HG02885 (cell line): ENCODE measurements around the gene PRSS33.

ENCODE experiments used
- ATAC-seq: cut with Tn5 transposase; IDR thresholded peaks from one replicate; pipeline ENCODE4 v1.9.1; 2021; ENCODE audit warnings: mild to moderate bottlenecking; ENCODE audit not compliant: unreplicated experiment, poor library complexity

PRSS33 gene, protein sequence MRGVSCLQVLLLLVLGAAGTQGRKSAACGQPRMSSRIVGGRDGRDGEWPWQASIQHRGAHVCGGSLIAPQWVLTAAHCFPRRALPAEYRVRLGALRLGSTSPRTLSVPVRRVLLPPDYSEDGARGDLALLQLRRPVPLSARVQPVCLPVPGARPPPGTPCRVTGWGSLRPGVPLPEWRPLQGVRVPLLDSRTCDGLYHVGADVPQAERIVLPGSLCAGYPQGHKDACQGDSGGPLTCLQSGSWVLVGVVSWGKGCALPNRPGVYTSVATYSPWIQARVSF

DNA sequence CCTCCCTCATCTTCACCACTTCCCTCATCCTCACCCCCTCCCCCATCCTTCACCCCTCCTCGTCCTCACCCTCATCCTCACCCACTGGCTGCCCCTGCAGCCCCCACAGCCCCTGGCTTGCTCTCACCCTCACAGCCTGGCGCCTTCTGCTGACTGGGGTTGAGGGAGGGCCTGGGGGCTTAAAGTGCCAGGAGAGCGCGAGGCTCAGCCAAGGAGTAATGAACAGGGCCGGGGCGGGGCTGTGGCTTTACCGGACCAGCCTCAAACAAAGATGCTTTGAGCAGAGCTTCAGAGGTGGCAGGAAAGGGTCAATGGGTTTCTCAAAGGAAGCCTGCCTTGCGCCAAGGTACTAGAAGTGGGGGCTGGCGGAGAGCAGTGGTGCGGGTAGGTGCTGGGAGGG lies at the start of gene PRSS33:
PRSS33 (minus strand) TSS at position 155 of the 400 bp plus-strand sequence. CDS start 1,013 bp downstream, outside the sequence.
- no peak for ATAC-seq

DNA sequence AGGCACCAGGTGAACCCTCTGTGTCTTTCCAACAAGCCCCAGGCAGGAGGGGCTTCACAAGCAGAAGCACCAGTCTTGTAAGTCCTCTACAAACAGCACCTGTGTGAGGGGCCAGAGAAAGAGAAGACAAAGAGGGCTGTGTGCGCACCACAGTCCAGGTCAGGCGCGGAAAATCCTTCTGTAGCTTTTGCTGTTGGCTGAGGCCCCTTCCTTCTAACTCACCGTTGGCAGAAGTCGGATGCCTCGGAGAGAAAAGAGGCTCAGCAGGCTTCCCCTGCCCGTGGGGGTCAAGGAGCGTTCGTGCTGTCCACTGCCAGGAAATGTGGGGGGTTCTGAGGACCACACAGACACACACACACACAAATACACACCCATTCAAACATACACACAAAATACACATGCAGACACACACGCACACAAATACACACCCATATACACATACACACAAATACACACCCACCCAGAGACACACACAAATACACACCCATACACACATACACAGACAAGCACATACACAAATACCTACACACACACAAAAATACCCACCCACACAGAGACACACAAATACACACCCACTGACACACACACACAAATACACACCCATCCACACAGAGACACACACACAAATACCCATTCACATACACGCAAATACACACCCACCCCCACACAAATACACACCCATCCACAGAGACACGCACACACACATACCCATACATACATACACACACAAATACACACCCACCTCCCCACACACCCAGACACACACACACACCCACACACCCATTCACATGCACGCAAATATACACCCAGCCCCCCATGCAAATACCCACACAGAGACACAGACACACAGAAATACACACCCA lies 49.5 kb upstream of the PRSS33 start:
- no peak for ATAC-seq

DNA sequence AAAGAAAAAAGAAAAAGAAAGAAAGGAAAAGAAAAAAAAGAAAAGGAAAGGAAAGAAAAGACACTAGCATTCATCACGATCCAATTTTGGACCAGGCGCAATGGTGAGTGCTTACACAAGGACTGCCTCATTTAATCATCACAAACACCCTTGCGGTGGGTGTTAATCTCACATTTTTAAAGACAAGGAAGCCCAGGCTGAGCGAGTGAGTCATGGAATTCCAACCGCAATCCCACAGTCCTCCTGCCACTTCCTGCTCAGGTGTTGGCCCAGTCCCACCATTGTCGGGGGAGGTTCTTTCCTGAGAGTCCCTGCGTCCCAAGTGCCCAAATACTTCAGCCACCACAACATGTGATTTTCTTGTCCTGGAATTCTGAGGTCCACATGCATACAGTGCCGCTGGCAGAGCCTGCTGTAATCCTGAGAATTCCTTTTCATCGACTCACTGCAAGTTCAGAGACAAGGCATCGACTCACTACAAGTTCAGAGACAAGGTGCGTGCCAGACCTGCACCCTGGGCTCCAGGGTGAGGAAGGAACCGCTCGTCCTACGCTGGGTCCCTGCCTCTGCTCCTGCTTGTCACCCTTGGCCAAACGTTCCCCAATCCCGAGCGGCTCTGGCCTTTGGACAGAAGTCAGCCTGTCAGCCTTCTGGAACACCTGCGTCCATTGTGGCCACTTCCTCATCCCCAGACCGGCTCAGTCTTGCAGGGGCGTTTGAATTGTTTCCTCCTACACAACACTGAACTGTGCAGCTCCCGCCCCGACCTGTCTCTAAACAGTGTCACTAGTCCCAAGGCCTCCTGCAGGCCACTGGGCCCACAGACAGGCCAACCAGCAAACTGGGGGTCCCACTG lies 48.5 kb upstream of the PRSS33 start:
- no peak for ATAC-seq

DNA sequence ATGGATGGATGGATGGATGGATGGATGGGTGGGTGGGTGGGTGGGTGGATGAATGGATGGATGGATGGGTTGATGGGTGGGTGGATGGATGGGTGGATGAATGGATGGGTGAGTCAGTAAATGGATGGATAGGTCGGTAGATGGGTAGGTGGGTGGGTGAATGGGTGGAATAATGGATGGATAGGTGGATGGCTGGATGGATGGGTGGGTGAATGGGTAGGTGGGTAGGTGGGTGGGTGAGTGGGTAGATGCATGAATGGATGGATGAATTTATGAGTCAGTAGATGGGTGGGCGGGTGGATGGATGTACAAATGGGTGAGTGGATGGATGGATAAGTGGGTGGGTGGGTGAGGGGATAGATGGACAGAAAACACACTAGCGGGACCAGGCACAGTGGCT lies 47.6 kb upstream of the PRSS33 start:
- no peak for ATAC-seq

DNA sequence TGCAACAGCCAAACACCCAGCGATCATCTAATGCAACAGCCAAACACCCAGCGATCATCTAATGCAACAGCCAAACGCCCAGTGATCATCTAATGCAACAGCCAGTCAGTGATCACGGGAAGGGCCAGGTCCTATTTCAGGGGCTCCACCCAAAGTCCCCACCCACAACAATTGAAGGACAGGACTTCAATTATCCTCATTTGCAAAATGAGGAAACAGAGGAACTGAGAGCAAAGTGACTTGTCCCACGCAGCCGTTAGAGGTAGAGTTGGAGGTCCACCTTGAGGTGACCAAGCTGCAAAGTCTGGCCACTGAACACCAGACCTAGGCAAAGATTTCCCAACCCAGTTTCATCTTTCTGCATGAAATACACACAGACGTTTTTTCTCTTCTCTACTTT lies 46.4 kb upstream of the PRSS33 start:
- ATAC-seq, result no peak

DNA sequence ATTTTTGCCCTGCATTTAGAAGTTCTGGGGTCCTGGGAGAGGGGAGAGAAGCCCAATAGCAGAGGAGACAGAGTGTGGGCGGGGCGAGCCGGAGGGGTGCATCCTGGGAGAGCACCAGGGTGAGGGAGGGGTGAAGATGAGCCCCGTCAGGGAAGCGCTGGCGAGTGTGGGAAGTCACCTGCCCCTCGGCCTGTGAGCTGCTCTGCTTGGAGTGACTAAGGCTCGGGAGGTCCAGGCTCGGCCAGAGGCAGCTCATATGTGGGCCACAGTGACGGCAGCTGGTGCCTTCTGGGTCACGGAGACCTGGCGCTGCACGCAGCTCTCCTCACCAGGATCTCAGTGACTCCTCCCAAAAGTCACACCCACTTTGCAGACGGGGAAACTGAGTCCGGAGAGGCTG lies 43.8 kb upstream of the PRSS33 start:
- no peak for ATAC-seq

DNA sequence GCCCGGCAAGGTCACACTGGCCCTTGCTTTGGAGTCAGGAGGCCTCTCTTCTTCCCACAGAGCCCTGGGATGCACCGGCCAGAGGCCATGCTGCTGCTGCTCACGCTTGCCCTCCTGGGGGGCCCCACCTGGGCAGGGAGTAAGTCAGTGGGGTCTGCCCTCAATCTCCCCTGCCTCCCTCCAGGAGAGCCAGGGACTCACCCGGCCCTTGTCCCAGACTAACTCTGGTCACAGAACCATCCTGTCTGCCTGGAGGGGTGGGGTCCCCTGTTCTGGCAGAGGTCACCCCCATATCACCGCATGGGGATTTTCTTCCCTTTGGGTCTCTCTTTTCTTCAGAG lies 43.0 kb upstream of the PRSS33 start:
- ATAC-seq, result no peak

DNA sequence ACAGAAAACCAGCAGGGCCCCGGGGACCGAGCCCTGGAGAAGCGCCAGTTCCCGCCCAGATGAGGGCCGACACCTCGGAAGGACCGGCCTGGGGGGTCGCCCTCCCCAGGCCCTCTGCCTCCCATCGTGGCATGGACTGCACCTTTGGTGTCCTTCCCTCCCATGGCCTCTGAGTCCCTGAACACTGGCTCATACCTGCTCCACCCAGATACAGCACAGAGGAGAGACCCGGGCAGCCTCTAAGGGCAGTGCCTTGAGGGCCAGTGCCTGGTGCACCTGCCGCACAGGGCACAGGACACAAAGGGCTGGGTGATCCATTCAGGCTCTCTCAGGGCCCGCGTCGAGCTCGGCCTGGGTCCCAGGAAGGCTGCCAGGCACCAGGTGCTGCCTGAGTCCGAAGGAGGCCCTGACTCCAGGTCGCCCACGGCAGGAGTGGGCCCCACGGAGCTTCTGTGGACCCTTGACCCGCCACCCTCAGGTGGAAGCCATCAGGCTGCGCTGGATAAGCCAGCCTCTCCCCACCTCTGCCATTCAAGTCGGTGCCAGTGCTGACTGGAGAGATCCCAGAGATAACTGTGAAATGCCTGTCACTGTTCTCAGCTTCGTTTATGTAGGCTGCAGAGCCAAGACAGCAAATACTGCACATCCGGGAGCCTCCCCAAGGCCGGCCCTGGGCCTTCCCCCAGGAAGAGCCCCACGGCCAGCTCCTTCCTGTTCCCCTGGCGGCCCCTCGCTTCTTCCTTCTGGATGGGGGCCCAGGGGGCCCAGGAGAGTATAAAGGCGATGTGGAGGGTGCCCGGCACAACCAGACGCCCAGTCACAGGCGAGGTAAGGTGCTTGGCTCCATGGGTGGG lies 42.4 kb upstream of the PRSS33 start, which contains the start of gene ZG16B:
ZG16B (plus strand) TSS at position 803 of the 854 bp plus-strand sequence. CDS start 139 bp downstream, outside the sequence.
- ATAC-seq, result no peak

DNA sequence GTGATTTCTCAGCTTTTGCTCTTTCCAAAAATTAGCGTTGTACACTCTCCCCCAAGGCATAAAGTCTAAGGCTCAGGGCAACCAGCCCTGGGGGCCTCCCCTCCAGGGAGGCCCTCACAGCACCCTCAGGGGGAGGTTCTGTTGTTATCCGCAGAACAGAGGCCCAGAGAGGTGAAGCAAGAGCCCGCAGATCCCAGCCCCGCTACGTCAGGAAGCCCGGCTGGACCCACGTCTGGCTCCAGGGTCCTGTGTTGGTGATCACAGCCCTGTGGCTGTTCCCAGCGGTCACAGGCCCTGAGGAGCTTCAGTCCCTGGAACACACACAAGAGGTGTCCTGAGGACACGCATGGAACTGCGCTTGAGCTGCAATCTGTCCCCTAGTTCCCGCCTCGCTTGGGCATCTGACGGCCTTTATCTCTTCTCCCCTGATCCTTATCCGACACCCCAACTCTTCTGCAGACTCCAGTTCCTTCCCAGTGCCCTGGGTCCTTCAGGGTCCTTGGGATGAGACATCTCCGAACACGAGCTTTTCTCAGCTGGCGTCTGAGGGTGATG lies 41.6 kb upstream of the PRSS33 start:
- ATAC-seq, result no peak

DNA sequence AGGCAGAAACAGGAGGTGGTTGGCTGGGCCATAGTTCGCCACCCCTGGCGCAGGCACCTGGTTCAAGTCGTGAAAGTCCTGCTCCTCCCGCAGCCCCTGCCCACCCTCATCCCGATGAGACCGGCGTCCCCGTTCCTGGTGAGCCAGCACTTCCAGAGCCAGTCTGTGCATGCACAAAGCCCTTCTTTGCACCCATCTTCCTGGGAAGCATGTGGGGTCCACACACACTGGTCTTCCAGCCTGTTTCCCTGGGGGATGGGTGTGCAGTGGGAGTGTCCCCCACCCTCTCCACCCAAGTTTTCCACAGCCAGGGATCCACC lies 41.1 kb upstream of the PRSS33 start:
- ATAC-seq, result no peak

DNA sequence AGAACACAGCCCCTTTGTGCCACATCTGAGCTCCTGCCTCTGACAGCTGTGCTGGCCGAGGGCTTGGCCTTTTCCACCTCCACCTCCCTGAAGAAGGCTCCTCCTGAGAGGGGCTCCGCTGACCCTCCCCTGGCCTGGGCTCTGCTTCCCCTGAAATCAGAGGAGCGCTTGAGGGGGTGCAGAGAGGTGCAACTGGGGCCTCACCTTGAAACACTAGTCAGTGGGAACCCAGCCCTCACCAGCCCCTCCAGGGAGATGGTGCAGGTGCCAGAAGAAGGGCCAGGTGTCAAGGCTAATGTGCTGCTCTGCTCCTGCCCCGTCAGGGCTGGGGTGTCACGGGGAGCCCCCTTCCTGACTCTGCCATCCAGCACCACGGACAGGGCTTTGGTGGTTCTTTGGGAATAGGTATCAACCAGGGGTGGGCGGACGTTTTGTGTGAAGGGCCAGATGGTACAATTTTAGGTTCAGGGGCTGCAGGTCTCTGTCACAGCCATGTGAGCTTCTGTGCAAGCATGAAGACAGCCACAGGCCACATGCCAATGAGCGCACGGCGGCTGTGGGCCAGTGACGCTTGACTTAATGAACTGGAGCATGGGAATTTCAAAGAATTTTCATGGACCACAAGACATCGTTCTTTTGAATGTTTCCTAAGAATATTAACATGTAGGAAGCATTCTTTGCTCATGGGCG lies 40.6 kb upstream of the PRSS33 start:
- no peak for ATAC-seq

DNA sequence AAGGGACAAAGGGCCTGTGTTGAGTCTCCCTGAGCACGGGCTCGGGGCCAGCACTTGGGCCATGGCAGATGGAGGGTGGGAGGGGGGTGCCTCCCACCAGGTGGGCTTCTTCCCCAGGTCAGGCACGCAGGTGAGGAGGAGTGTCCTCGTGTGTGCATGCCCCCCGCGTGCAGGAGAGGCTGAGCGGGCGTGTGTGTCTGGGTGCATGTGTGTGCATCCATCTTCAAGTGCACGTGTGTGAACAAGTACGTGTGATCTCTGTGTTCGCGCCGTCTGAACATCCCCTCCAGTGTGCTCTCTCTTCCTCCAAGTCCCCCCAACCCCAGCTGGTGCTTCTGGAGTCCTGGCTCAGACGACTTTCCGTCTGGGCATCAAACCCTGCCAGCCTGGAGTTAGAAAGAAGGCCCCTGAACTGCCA lies 40.0 kb upstream of the PRSS33 start:
- ATAC-seq, result no peak

DNA sequence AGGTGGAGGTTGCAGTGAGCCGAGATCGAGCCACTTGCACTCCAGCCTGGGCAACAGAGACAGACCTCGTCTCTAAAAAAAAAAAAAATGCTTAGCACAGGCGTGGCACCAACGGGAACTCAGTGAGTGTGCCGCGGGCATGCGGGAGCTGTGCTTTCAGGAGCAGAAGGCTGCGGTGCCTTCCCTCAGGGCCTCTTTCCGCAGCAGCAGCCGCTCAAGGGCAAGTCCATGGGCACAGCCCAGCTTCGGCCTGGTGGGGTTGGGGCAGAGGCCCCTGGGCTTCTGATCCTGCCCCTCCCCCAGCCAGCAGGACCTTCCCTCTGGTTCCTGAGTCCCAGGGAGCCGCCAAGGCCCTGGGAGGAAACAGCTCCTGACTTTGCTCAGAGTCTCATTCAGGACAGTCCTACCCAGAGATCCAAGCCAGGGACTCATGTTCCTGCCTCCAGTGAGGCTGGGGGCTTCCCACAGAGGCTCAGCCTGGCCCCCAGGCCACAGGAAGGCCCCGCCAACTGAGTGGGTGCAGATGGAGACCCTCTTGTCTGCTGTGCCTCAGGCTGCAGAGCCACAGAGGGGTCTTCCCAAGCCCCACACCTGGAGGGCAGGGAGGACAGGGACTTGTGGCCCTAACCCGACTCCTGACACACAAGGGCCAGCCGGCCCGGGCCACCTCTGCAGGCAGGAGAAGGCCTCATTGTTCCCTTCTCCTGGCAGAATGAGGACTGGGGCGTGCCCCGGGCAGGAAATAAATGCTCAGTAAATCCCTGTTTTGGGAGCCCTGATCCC lies 39.4 kb upstream of the PRSS33 start:
- no peak for ATAC-seq

DNA sequence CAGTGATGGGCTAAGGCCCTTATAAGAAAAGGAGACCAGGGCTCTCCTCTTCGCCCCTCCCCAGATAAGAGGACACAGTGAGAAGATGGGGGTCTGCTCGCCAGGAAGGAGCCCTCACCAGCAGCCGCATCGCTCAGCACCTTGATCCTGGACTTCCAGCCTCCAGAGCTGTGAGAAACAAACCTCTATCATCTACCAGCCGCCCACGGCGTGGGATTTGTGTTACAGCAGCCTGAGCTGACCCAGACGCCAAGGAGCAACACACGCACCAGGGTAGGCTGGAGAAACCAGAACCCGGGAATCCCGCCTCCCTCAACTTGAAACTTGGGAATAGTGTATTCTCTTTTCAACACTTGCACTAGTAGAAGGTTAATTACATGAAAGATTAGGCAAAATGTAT lies 38.5 kb upstream of the PRSS33 start:
- no peak for ATAC-seq

DNA sequence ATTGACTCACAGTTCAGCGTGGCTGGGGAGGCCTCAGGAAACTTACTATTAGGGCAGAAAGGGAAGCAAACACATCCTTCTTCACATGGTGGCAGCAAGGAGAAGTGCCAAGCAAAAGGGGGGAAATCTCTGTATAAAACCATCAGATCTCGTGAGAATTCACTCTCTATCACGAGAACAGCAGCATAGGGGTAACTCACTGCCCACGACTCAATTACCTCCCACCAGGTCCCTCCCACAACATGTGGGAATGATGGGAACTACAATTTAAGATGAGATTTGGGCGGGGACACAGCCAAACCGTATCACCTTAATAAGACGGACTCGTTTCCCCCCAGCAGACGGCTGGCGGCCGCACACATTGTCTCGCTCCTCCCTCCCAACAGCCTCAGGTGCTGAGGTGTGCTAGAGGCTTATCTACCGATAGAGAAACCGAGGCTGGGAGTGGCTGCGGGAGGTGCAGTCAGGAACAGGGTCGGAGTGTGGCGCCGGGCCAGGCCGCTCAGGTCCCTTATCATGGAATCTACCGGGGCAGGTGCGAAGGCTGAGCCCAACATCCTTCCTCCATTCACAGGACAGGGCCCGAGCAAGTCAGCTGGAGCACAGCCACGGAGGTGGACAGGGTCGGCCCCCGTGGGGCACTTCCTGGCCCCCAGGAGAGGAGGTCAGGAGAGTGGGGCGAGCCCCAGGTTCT lies 37.8 kb upstream of the PRSS33 start:
- no peak for ATAC-seq

DNA sequence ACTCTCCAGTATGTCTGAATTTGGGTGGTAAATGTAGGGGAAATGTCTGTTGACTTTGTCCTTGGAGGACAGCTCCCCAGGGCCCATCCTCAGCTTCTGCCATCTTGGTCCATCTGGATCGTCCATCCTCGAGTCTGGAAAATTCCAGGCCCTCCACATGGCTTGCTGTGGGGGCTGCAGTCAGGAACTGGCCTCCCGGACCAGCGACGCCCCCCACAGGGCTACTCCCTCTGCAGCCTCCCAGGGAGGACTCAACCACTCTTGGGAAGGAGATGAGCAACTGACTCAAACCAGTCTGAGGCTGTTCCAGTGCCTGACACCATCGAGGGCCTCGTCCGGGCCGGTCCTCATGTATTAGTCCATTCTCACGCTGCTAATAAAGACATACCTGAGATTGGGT lies 37.3 kb upstream of the PRSS33 start:
- ATAC-seq, result no peak

DNA sequence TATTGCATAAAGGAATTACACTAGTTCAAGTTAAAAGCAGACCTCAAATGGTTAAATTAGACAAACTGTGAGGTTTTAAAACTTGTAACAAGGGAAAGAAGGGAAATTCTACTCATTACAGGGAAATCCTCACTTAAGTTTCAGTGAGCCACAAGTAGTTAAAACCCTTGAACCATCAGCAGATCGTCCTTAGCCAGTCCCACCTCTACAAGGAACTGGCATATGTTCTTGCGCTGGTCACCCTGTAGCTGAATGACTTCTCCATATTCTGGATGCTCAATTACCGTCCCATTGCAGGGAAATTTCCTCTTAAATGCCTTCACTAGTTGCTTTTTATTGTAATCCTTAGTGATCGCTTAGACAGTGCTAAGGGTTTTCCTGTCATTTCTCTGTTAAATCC lies 35.1 kb upstream of the PRSS33 start:
- ATAC-seq, result no peak

DNA sequence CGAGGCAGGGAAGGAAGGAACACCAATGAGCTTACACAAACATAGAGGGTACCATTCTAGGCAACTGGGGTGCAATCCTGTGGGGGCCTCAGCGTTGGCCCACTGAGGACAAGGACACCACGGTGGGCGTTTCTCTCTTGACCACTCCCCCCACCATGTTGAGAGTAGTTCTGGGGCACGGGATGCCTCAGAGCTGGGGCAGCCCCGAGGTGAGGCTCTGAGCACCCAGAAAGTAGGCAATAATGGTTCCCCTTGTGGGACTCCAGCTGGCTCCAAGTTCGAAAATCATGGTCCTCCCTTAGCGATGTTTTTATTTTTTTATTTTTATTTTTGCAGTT lies 34.8 kb upstream of the PRSS33 start:
- ATAC-seq, result no peak
